Measurements from ENCODE around the gene NOL9. TPM values are rescaled to one million over a fixed set of nuclear protein-coding genes. Genes with fewer than 3 reads are reported as not detected.
A peak's percentile ranks its signal among the peaks of the same experiment; 100 is the strongest.

The NOL9 gene
- 10 to 100 TPM; 18.2 to 45.2 (median 24.7) TPM for total RNA-seq

DNA sequence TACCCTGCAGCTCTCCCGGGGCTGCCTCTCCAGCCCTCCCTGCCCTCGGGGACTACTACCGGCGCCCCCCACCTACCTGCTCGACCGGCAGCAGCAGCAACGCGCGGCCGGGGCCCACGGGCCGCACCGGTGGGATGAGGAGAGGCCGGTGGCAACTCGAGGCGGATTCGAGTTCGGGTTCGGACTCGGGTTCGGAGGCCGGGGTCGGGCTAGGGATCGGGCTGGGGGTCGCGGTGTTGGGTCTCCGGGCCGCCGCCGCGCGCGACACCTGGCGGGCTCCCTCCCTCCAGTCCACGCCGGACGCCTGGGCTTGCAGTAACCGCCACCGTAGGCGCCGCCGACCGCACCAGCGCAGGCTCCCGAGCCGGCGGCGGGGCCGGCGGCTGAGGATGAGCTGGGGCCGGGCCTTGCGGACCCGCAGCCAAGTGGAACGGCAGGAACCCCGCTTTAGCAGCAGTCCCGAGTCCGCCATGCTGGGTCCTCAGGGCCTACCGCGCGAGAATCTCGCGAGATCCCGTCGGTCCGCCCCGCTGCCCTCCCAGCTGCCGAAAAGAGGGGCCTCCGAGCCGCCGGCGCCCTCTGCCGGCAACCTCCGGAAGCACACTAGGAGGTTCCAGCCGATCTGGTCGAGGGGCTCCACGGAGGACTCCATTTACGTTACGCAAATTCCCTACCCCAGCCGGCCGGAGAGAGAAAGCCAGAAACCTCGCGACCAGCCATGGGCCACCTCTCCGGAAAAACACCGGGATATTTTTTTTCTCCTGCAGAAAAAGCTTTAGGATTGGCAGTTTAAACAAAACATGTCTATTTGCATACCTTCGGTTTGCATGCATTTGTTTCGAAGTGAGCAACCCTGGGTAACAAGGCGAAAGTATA, at the start of gene NOL9:
TSS of gene NOL9 (minus strand) at position 483 of the 876 bp plus-strand sequence. CDS start at position 472, 11 bp downstream.
- TF ChIP-seq, protein P1, sequence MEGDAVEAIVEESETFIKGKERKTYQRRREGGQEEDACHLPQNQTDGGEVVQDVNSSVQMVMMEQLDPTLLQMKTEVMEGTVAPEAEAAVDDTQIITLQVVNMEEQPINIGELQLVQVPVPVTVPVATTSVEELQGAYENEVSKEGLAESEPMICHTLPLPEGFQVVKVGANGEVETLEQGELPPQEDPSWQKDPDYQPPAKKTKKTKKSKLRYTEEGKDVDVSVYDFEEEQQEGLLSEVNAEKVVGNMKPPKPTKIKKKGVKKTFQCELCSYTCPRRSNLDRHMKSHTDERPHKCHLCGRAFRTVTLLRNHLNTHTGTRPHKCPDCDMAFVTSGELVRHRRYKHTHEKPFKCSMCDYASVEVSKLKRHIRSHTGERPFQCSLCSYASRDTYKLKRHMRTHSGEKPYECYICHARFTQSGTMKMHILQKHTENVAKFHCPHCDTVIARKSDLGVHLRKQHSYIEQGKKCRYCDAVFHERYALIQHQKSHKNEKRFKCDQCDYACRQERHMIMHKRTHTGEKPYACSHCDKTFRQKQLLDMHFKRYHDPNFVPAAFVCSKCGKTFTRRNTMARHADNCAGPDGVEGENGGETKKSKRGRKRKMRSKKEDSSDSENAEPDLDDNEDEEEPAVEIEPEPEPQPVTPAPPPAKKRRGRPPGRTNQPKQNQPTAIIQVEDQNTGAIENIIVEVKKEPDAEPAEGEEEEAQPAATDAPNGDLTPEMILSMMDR (IDR thresholded peaks at IDR 0.05), result peak in 2 of 3 donors; percentile 84 to 94
- ATAC-seq (ENCODE audit: low FRiP score) (peak; percentile 96), DNase-seq (ENCODE audit: low spot score) (peak; percentile 78)

DNA sequence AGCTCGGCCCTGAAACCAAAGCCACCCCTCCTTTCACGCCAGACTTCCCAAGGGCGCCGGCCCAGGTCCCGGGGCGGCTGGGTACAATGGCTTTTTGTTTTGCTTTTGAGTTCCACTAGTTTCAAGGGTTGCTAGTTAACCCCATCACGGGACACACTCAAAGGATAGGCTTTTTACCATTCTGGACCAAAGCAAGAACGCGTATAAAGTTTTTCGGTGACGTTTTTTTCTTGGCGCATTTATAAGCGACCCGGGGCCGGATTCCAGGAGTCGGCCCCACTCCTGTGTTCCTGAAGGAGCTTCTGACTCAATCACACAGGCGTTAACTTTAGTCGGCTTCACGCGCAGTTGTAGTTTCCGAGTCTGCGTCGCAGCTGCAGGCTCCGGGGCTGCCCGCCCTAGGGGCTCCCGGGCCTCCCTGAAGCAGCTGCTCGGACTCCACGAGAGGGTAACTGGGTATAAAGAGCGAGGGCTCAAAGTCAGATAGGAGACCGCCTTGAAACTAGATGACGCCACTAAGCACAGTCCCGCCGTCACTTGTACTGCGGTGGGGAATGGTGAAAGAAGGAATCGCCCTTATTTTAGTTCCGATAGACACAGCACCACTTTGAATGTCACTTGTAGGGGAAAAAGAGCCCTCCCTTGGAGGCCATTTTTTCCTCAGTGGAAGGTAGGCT, 49.1 kb upstream of the NOL9 start:
- no peak for DNase-seq (ENCODE audit: low spot score)
- TF ChIP-seq, protein P1 (IDR thresholded peaks at IDR 0.05), result no peak
- peak; percentile 34 for ATAC-seq (ENCODE audit: low FRiP score)

DNA sequence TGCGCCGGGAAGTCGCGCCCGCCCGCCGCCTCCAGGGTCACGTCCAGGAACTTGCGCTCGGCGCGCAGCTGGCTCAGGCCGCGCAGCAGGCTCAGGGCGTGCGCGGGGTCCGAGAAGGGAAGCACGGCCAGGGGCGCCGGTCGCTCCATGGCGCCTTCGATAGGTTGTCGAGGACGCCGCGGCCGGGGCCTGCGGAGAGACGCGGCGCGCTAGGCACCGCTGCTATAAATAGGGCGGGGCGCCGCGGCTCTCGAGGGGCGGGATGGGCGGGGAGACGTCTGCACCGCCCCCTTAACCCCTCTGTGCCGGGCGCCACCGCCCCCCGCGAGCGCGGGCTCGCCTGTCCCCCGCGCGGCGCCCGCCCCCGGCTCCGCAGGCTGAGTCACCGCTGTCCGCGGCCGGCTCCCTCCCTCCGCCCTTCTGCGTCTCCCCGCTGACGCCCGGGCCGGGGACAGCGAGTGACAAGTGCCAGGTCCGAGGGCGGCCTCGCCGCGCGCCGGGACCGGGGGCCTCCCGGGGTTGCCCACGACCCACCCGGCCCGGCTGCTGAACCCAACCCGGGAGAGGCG, 48.4 kb upstream of the NOL9 start, which contains the start of gene KLHL21:
TSS of gene KLHL21 (minus strand) at position 201 of the 569 bp plus-strand sequence. CDS start at position 149, 52 bp downstream.
- DNase-seq (ENCODE audit: low spot score) (peak; percentile 42), ATAC-seq (ENCODE audit: low FRiP score) (peak; percentile 78)
- TF ChIP-seq, protein P1 (IDR thresholded peaks at IDR 0.05), result no peak

DNA sequence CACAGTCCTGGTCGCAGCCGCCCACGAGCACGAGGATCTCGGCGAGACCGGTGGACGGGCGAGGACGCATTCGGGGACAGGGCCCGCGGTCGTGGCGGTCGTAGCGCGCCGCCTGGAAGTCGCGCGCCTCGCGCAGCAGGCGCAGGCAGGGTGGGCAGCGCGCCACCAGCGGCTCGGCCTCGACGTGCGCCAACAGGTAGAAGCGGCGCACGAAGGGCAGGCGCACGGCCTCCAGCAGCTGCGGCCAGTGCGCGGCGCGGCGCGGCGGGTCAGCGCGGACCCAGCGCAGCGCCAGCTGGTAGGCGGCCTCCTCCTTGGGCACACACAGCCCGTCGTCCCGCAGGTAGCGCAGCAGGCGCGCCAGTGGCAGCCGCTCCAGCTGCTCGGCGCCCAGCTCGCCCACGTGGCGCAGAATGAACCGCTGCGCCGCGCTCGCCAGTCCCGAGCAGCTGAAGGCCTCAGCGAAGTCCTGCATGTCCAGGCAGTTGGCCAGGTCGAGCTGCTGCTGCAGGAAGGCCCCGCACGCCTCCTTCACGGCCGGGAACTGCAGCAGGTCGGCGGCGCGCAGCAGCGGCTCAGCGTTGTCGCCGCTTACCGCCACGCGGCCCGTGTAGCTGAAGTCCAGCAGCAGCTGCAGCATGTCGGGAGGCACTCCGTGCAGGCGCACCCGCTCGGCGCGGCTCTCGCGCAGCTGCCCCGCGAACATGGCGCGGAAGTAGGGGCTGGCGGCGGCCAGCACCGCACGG, 47.8 kb upstream of the NOL9 start:
- DNase-seq (ENCODE audit: low spot score) (no peak), ATAC-seq (ENCODE audit: low FRiP score) (peak; percentile 2)
- TF ChIP-seq, protein P1 (IDR thresholded peaks at IDR 0.05), result no peak

DNA sequence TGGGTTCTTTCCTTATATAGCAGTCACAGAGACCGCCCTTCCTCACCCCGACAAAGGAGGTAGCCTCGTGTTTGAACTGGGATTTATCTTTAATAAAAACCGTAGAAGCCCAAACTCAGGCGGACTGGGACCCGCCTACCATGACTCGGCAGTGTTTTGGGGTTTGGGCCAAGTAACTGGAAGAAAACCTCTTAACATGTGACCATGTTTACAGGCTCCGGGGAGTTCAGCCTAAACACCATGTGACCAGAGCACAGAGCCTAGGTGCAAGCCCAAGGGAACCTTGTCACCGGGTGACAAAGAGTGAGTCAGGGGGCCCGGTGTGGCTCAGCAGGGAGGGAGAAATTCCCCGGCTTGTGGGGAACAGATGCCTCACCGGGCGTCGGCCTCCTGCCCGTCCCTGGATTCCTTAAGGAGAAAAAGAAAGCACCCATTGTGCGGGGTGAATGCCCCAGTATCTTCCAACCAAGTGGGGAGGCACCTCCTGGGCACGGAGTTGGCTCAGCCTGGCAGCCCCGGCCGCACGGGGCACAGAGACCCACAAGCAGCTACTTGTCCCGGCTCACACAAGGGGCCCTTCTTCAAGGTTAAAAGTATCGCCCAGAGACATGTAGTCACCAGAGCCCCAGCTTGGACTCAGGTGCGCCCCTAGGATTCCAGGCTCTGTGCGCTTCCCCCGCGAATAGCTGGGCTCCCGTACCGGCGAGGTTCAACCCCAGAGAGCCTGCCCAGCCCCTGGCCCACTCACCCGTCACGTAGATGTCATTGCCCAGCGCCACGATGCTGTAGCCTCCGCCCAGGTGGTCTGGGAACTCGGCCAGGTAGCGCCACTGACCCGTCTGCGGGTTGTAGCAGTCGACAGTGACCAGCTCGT, 47.0 kb upstream of the NOL9 start:
- TF ChIP-seq, protein P1 (IDR thresholded peaks at IDR 0.05), result no peak
- DNase-seq (ENCODE audit: low spot score) (peak; percentile 63), ATAC-seq (ENCODE audit: low FRiP score) (peak; percentile 50)

Data from omental fat pad (tissue), 4 donors.